ENCODE data around the gene RAB11FIP2. TPM values are rescaled to one million over a fixed set of nuclear protein-coding genes. Genes with fewer than 3 reads are reported as not detected.

Gene RAB11FIP2
- total RNA-seq, 2 experiments from 2014 or later: 6.6 to 9.7 TPM

DNA sequence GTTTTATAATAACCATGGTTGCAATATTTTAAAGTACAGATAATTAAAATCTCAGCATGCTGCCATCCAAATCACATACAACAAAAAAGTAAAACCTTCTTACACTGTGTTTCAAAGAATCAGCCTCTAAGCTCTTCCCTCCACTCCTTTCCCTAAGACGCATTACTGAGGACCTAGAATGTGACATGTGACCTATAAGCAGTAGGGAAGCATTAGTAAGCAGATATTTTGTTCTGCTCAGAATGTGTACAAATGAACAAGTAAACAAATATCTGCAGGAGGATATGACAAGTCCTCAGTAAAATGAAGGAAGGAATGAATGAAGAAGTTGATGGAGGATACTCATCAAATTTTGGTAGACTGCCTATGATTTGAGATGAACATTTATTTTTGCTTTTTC is 49.1 kb downstream of the RAB11FIP2 start:
- H3K9me3 Mint-ChIP-seq: no peaks in the 10 kb centered on the region
- H3K27me3 Mint-ChIP-seq: no peaks in the 10 kb centered on the region
- no peak for TF ChIP-seq CTCF (IDR thresholded peaks at IDR 0.05)
- DNase-seq (no peak), ATAC-seq (no peak)
- intact Hi-C loops (cut with micrococcal nuclease): no loop called here
- CTCF ChIA-PET: no interaction called here
- H3K4me1 Mint-ChIP-seq (ENCODE audit: low read depth): peaks cover 4% of the 10 kb centered on the region
- peaks cover 31% of the 10 kb centered on the region for H3K36me3 Mint-ChIP-seq (ENCODE audit: low read depth)
- no peak overlapping the region for H3K27ac Mint-ChIP-seq
- H3K4me3 Mint-ChIP-seq: no peak overlapping the region
- POLR2A ChIA-PET: no interaction called here

DNA sequence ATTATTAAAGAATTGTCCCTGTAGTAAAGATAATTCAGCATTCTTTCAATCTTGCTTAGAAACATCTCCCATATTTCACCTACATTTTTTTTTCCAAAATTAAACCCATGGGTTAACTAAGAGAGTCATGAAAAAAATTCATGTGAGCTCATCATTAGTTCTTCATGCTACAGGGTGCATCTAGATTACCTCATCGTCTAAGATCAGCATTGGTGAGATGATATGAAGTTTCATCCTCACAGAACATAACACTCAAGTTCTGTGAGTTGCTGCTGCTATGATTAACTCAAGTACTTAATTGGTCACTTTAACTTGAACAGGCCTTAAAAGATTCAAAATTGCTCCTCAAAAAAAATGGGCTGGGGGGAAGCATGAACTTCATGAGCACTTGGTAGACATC is 50.0 kb downstream of the RAB11FIP2 start:
- POLR2A ChIA-PET: no interaction called here
- no peak for ATAC-seq
- no peak for DNase-seq
- Mint-ChIP-seq H3K36me3 (ENCODE audit: low read depth) (peaks cover 26% of the 10 kb centered on the region), H3K9me3 (no peaks in the 10 kb centered on the region), H3K4me3 (no peak overlapping the region), H3K27ac (no peak overlapping the region), H3K27me3 (no peaks in the 10 kb centered on the region), H3K4me1 (ENCODE audit: low read depth) (no peaks in the 10 kb centered on the region)
- CTCF ChIA-PET: no interaction called here
- TF ChIP-seq CTCF (IDR thresholded peaks at IDR 0.05): no peak
- intact Hi-C loops (cut with micrococcal nuclease): no loop called here

GRCh38 chr10:117994771-117995170 is 52.0 kb downstream of the RAB11FIP2 start:
- Mint-ChIP-seq H3K4me1 (ENCODE audit: low read depth) (no peaks in the 10 kb centered on the region), H3K9me3 (no peaks in the 10 kb centered on the region), H3K27me3 (no peaks in the 10 kb centered on the region), H3K27ac (no peak overlapping the region), H3K4me3 (no peak overlapping the region), H3K36me3 (ENCODE audit: low read depth) (peaks cover 21% of the 10 kb centered on the region)
- CTCF ChIA-PET: interaction anchor here (1.0 kb wide), 1 partner anchor 54 kb away, joined by 3 read pairs; no protein-coding TSS in a partner anchor
- TF ChIP-seq CTCF (IDR thresholded peaks at IDR 0.05): no peak
- no peak for DNase-seq
- no peak for ATAC-seq
- POLR2A ChIA-PET: no interaction called here
- intact Hi-C loops (cut with micrococcal nuclease): no loop called here

DNA sequence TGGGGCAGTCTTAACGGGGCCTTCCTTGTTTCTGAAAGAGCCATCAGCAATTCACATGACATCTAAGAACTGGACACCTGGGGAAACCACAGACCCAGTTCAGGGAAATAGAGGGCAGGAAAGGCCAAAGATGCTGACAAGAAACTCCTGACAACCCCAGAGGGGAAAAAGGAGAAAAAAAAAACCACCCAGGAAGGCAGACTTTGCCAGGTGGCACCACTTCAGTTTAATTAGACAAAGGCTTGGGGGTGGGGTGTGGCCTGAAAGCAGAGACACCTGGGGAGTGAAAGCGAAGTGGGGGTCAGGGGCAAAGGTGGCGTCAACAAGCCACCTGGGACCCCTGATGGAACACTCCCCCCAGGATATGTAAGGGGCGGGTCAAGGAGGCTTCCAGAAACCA is 53.6 kb downstream of the RAB11FIP2 start:
- no peak overlapping the region for H3K27ac Mint-ChIP-seq
- no peak for TF ChIP-seq CTCF (IDR thresholded peaks at IDR 0.05)
- no peak for ATAC-seq
- H3K4me3 Mint-ChIP-seq: no peak overlapping the region
- peaks cover 20% of the 10 kb centered on the region for H3K36me3 Mint-ChIP-seq (ENCODE audit: low read depth)
- intact Hi-C loops (cut with micrococcal nuclease): no loop called here
- CTCF ChIA-PET: no interaction called here
- DNase-seq: no peak
- H3K4me1 Mint-ChIP-seq (ENCODE audit: low read depth): no peaks in the 10 kb centered on the region
- H3K27me3 Mint-ChIP-seq: no peaks in the 10 kb centered on the region
- POLR2A ChIA-PET: no interaction called here
- peaks cover 5% of the 10 kb centered on the region for H3K9me3 Mint-ChIP-seq

DNA sequence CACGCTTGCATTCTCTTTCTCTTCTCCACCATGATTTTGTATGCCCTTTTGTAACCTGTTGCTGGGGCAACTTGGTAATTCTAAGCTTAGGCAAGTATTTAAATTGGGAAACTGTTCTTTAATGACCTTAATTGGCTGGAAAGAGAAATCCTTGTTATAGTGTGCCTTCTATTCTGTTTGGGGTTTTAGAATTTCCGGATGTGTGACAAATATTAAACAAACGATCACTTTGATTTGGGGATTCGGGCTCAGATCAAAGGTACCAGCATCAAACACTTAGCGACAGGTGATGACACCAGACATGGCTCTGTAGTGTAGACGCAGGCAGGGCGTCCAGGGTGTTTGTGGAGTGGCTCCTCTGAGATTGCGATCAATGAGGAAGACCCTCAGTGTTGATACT is 55.0 kb downstream of the RAB11FIP2 start:
- Mint-ChIP-seq H3K36me3 (ENCODE audit: low read depth) (peaks cover 14% of the 10 kb centered on the region), H3K4me3 (no peak overlapping the region), H3K27ac (no peak overlapping the region), H3K4me1 (ENCODE audit: low read depth) (no peaks in the 10 kb centered on the region), H3K9me3 (peaks cover 12% of the 10 kb centered on the region), H3K27me3 (no peaks in the 10 kb centered on the region)
- no peak for ATAC-seq
- intact Hi-C loops (cut with micrococcal nuclease): no loop called here
- DNase-seq: no peak
- POLR2A ChIA-PET: no interaction called here
- TF ChIP-seq CTCF (IDR thresholded peaks at IDR 0.05): no peak
- CTCF ChIA-PET: no interaction called here

Measured in activated CD8-positive, alpha-beta T cell treated with anti-CD3 and anti-CD28 coated beads for 36 hours (primary cell).